ENCODE data around the gene PCID2.
"Not testable (repeated sequence)": the region's sequence is repeated elsewhere in the genome, so short reads cannot be mapped to it uniquely, and the experiment has no call there.

The PCID2 gene

DNA sequence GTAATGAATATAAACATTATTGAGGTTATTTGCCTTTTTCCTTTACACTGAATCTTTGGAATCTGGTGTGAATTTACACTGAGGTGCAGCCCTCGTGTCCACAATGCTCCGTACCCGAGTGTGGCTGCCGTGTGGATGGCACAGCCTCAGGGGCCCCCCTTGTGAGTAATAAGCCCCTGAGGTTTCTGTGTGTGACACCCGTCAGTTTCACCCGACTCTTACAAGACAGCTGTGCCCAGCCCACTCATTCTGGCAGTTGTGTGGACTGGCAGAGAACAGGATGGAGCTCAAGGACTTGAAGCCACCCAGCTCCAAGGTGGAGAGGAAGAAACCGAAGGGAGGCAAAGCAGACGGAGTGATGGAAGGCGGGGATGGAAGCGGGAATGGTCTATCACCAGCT lies 42.2 kb downstream of the PCID2 start:
- no peak for DNase-seq (ENCODE audit: low read depth)

DNA sequence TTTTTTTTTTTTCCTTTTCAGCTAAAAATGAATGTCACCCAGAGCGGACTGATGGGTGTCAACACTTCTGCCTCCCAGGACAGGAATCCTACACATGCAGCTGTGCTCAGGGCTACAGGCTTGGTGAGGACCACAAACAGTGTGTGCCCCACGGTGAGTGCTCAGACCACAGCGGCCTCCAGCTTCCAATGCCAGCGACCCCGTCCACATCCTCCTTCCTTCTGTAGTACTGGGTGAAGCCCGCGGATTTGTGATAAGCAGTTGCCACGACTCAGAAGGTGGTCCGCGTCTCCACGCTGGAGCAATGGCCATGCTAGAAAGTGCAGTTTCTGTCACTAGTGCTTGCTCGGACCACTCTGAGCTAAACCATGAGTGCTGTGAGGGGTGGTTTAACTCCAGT lies 44.0 kb downstream of the PCID2 start:
- DNase-seq (ENCODE audit: low read depth): no peak

DNA sequence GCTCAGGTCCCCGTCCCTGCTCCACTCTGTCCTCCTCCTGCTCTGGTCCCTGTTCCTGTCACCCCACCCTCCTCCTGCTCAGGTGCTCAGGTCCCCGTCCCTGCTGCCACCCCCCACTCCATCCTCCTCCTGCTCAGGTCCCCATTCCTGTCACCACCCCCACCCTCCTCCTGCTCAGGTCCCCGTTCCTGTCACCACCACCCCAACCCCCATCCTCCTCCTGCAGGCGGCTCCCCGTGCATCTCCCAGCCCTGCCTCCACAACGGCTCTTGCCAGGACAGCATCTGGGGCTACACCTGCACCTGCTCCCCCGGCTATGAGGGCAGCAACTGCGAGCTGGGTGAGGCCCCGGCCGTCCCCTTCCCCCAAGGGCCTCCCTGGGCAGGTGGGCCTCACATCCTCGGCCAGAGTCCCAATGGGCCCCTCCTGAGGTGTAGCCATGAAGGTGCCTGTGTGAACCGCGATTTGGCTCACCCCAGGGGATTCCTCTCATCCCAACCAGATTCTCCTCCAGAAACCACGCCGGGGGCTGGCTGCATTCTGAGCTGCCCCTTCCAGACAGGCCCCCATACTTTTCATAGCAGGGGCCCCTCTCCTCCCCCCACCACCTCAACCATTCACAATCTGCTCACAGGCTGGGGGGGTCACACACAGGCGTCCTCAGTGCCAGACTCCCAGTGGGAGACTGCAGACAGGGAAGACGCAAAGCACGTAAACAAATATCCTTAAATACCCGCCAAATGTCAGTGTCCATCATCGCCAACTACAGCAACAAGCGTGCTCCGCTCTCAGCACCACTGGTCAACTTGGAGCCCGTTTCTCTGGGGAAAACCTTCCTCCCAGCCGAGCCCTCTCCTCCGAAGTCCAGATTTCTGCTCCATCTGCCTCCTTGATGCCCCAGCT lies 45.4 kb downstream of the PCID2 start:
- no peak for DNase-seq (ENCODE audit: low read depth)

DNA sequence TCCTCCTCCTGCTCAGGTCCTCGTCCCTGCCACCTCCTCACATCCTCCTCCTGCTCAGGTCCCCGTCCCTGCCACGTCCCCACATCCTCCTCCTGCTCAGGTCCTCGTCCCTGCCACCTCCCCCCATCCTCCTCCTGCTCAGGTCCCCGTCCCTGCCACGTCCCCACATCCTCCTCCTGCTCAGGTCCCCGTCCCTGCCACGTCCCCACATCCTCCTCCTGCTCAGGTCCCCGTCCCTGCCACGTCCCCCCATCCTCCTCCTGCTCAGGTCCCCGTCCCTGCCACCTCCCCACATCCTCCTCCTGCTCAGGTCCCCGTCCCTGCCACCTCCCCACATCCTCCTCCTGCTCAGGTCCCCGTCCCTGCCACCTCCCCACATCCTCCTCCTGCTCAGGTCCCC lies 46.5 kb downstream of the PCID2 start:
- not testable (repeated sequence) for DNase-seq (ENCODE audit: low read depth)

DNA sequence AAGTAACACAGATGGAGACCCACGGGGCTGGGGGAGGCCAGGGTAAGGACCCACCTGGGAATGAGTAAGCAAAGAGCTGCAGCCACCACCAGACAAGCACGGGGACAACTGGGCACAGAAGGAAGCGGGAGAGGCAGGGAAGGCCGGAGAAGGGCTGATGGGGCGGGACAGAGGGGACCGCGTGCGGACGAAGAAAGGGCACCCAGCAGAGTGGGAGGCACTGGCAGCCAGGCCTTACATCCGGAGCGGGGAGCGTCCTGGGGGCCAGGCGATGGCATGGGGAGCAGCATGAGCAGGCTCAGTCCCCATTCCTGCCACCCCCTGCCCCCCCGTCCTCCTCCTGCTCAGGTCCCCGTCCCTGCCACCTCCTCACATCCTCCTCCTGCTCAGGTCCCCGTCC lies 47.0 kb downstream of the PCID2 start:
- no peak for DNase-seq (ENCODE audit: low read depth)

DNA sequence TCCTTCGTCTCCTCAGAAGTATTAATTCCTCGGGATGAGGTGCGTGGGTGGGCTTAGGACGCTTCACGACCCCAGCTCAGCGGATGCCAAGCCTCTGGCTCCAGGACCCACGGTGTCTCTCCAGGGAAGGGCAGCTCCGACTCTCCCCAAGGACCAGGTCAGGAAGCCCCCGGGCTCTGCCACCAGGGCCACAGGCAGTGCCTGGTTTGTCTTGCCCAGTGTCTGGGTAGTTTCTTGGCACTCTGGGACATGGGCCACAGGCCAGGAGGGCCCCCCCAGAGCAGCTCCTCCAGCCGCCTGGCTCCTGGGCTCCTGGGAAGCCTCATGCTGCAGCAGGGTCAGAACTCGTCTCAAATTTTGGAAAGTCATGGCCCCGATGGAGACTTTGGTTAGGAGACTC lies 47.5 kb downstream of the PCID2 start:
- DNase-seq (ENCODE audit: low read depth): no peak

DNA sequence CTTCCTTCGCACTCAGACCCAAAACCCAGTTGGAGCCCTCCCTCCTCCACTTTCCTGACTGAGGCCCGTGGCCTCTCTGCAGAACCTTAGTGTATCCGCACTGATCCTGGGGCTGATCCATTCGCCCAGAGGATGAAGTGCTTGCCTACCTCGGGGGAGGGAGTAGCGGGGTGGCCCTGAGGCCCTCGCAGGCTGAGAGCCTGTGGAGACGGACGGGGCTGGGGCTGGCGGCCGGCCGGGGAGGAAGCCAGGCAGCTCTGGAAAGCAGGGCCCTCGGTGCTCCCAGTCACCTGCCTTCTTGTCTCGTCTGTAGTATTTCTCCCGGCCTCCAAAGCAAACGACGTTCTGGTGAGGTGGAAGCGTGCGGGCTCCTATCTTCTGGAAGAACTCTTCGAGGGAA lies 48.8 kb downstream of the PCID2 start:
- no peak for DNase-seq (ENCODE audit: low read depth)

DNA sequence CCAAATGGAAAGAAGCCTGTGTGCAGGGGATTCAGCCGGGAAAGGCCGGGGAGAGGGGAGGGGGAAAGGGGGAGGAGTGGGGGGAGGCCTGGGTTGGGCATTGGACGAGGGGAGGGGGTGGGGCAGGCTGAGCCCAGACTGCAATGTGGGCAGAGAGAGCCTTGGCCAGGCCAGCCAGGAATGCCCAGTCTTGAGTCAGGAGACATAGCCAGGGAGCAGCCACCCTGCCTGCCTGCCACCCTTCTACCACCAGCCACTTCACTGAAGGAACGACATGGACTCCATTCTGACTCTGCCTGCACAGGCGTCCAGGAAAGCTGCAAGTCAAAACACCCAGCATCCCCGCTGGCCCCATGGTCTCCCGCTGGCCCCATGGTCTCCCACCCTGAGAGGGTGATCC lies 49.5 kb downstream of the PCID2 start:
- no peak for DNase-seq (ENCODE audit: low read depth)

DNA sequence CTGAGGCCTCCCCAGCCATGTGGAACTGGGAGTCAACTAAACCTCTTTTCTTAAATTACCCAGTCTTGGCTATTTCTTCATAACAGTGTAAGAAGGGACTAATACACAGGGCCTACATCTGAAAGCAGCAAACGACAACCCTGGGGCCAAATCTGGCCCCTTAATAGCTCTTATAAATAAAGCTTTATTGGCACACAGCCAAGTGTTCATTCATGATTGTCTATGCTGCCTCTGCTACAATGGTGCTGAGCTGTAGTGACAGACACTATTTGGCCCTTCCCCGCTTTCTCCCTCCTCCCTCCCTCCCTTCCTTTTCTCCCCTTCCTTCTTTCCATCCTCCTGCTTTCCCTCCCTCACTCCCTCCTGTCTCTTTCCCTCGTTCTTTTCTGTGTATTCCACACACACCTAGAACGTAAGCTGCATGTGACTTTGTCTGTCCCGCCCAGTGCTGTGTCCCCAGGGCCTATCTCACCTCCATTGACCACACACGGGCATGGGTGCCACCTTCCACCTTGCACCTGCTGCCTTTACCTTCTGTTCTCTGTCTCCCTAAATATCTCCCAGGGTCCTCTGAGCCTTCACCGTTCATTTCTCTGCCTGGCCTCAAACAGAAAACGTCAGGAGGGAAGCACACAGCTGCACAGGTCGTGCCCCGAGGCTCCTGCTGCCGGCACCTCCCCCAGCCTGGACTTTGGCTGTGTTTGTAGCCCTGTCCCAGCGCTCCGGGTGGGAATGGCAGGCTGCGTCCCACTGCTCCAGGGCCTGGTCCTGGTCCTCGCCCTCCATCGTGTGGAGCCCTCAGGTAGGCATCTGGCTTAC lies 50.3 kb downstream of the PCID2 start, which contains the start of gene PROZ:
Gene PROZ, plus strand, starts transcription at position 720 of the 819 bp plus-strand sequence. Its CDS starts 13 bp downstream, at position 733.
- no peak for DNase-seq (ENCODE audit: low read depth)

DNA sequence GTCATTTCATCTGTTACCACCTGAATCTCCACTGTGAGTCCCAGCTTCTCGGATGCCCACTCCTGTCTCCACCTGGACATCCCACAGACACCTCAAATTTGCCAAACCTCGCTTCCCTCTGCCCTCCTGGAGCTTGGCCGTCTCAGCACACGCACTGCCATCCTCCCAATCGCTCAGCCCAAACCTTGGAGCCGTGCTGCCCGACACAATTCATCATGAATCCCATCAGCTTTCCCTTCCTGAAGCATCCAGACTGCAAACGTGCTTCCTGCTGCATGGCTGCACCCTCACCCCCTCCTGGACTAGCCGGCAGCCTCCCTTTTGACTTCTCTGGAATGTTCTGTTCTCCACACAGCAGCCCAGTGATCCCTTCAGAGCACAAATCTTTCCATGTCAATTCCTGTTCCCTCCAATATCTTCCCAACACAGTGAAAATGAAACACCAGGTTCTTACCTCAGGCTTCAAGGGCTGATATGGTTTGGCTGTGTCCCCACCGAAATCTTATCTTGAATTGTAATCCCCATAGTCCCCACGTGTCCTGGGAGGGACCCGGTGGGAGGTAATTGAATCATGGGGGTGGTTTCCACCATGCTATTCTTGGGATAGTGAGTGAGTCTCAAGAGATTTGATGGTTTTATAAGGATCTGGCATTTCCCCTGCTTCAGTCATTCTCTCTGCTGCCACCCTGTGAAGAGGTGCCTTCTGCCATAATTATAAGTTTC lies 51.1 kb downstream of the PCID2 start:
- no peak for DNase-seq (ENCODE audit: low read depth)

DNA sequence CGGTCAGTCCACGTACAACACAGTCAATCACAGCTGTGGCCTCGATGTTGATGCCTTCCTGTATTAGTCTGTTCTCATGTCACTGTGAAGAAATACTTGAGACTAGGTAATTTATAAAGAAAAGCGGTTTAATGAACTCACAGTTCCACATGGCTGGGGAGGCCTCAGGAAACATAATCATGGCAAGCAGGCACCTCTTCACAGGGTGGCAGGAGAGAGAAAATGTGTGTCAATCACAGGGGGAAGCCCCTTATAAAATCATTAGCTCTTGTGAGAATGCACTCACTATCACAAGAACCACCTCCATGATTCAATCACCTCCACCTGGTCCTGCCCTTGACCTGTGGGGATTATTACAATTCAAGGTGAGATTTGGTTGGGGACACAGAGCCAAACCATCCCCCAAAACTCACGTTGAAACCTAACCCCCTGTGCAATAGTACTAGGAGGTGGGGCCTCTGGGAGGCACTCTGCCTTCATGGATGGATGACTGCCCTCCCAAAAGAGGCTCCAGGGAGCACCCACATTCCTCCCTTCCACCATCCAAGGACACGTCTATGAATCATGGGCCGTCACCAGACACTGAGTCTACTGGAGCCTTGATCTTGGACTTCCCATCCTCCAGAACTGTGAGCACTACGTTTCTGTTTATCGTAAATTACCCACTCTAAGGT lies 52.4 kb downstream of the PCID2 start:
- DNase-seq (ENCODE audit: low read depth): no peak

DNA sequence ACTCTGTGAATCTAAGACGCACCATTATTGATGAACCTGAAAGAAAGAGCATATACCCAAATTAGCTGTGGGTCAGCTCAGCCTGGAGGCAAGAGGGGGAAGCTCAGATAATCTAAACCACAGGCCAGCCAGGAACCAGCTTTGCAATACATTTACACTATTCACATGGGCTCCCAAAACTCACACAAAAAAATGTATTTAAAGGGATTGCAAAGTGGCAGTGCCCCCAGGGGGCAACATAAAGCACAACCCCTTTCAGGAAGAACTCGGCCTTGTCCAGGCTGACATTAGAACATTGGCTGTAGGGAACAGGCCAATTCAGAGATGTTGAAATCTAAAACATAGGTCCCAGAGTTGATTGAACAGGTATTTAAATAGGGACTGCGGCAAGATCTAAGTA lies 53.3 kb downstream of the PCID2 start:
- DNase-seq (ENCODE audit: low read depth): no peak

DNA sequence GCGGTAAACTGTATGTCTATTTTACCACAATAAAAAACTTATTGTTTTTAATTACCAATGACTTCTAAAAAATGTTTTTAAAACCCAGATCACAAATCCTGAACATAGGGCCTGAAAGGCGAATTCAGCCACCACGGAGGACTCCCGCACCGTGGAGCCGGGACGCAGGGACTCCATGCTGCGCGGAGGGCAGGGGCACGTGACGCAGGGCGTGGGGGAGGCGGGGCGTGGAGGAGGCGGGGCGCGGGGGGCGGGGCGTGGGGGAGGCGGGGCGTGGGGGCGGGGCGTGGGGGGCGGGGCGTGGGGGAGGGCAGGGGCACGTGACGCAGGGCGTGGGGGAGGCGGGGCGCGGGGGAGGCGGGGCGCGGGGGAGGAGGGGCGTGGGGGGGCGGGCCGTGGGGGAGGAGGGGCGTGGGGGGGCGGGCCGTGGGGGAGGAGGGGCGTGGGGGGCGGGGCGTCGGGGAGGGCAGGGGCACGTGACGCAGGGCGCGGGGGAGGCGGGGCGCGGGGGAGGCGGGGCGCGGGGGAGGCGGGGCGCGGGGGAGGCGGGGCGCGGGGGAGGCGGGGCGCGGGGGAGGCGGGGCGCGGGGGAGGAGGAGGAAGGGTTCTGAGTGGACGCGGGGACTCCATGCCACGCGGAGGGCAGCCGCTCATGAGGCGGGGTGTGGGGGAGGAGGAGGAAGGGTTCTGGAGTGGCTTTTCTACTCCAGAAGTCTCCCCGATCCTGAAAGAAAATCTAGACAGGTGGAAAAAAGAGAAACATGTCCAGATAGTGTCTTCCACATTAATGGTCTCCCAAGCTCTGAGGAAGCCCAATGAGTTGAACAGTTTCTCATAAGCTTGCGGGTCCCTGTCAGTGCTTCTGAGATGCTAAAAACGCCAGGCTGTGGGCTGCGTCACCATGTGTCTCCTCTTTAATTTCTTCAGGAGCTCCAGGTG lies 54.4 kb downstream of the PCID2 start:
- DNase-seq (ENCODE audit: low read depth): peak; percentile 33

DNA sequence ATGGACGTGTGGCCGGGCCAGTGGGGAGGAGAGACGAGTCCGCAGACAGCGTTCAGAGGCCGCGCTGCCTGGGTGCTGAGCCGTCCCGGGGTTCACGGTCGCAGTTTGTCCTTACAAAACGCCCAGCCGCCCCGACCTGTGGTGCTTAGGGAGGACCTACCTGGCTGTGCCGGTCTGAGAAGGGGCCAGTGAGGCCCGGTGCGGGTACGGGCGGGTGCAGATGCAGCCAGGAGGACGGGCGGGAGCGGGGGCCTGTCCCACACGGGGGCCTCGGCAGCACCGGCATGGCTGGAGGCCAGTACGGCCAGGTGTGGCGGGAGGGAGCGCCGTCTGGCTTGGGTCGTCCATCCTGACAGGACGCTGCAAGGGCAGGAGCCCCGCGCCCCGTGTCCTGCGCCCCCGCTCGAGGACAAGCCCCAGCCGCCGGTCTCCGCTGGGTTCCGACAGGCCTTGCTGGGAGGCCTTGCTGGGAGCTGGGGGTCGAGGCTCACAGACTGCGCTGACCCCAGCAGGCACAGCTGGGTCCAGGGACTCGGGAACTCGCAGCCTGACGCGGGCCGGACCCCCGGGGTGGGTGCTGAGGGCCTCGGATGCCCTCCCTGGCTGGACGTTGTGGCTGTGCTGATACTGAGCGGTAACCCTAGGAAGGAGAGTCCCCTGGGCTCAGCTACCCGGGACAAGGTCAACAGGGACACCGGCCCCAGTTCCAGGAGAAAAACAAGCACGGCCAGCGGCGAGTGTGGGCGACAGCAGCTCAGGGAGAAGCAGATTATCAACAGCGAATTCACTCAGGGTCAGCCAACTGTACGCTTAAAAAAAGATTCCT lies 55.3 kb downstream of the PCID2 start:
- DNase-seq (ENCODE audit: low read depth): no peak

DNA sequence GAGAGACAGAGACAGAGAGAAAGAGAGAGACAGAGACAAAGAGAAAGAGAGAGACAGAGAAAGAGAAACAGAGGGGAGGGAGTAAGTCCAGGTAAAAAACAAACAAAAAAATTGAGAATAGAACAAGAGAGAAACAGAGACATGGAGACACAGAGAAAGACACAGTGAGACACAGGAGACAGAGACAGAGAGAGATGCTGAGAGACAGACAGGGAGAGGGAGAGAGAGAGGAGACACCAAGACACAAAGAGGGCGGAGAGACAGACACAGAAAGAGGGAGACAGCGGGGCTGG lies 55.8 kb downstream of the PCID2 start:
- no peak for DNase-seq (ENCODE audit: low read depth)

DNA sequence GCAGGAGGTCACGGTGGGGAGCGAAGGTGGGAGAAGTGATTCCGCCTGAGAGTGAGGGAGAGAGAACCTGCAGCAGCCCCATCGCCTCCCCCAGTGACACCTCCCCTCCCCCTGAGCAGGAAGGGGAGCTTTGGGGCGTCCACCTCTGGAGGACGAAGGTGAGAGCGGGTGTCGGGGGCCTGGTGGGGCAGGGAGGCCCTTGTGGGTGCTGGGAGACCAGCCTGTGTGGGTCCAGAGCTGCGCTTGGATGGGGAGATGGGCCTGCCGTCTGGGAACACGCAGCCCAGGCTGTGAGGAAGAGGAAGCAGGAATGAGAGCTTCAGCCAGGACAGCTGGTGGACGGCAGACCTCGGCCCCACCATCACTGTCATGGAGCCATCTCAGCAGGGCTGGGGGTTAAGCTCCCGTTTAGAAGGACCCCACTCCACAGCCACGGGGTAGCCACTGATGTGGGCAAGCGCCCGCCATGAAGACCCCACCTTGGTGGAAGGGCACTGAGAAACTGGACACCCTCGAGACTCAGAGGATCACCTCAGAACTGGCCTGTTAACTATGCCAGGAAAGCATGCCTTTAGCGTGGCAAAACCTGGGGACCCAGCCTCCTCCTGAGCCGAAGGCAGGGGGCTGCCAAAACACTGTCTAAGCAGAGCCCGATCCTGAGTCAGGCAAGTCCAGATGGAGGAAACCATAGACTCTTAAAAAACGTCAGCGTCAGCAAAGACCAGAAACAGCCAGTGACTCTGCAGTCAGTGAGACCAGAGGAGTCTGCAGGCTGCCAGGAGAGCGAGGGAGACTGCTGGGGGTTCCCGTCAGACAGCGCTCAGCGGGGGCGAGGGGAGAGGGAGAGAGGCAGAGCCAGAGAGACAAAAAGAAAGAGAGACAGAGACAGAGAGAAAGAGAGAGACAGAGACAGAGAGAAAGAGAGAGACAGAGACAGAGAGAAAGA lies 56.5 kb downstream of the PCID2 start:
- DNase-seq (ENCODE audit: low read depth): peak; percentile 13

DNA sequence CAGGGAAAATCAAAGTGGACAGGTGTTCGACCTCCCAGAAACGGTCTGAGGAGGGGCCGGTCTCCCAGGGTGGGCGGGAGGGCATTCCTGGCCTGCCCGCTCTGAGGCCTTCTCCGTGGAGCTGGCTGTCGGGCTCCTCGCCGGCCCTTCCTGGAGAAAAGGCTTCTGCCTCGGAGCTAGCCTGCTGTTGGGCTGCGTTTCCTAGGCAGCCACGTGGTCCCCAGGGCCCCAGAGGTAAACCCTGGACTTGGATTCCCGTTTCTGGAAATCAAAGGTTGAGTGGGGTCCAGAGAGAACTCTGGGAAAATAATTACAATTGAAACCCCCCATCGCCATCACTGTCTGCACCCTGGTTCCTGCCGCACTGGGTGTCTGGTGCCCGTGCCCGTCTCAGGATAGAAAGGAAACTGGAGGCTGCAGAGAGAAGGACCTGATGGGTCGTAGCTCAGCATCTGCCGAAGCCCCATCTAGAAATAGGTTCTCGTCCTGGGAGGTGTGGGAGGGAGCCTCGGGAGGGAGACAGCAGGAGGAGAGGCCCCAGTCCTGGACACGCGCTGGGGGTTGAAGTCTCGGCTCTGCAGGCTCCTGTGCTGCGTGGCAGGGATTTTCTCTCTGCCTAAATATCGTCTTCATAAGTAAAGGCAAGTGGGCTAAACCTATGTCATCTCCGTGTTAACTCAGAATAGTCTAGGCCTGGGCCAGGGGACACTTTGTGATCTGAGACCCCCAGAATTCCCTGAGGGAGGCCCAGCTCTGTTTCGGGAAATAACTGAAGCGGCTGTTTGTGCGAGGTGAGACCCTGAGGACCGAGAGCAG lies 57.7 kb downstream of the PCID2 start:
- no peak for DNase-seq (ENCODE audit: low read depth)

Data from fibroblast of the conjunctiva (primary cell).